ENCODE results near the gene COL4A1.

Gene COL4A1

GRCh38 chr13:110211046-110211445 lies 95.9 kb downstream of the COL4A1 start:
- 97% methylated on average over 9 of the region's 10 CpGs for WGBS (ENCODE audit: insufficient coverage)

GRCh38 chr13:110210604-110210985 lies 96.4 kb downstream of the COL4A1 start:
- Histone ChIP-seq H3K27me3 (replicated peaks in 2 of 5; ENCODE audit: control insufficient read depth in 4 of 5, insufficient read depth in 5 of 5, low read length in 4 of 5) (peaks cover 0 to 38% (median 4%) of the 10 kb centered on the region in 5 experiments), H3K4me1 (ENCODE audit: control extremely low read depth in 1 of 4, control insufficient read depth in 4 of 4, insufficient read depth in 4 of 4, low read length in 3 of 4) (no peaks in the 10 kb centered on the region), H3K9me3 (ENCODE audit: control extremely low read depth in 1 of 5, control insufficient read depth in 4 of 5, insufficient read depth in 2 of 5, low read depth in 1 of 5, low read length in 4 of 5) (no peaks in the 10 kb centered on the region), H3K36me3 (ENCODE audit: control insufficient read depth in 4 of 4, insufficient read depth in 4 of 4, low read length in 3 of 4) (no peaks in the 10 kb centered on the region), H3K4me3 (ENCODE audit: control insufficient read depth in 1 of 7, extremely low read depth in 1 of 7, insufficient read depth in 4 of 7, low read depth in 2 of 7, low read length in 6 of 7) (no peak overlapping the region), H3K27ac (ENCODE audit: insufficient read depth in 1 of 2, low read depth in 1 of 2, low read length in 2 of 2, poor library complexity in 1 of 2, severe bottlenecking in 2 of 2) (no peak overlapping the region)
- ChIA-PET POLR2A (no interaction called here), CTCF (no interaction called here)
- 97% methylated on average over 3 of the region's 3 CpGs for WGBS (ENCODE audit: insufficient coverage)
- no peak for DNase-seq

More at GRCh38 chr13:110211046-110211445, 95.9 kb downstream of the COL4A1 start:
- H3K4me3 ChIP-seq (ENCODE audit: control insufficient read depth in 1 of 7, extremely low read depth in 1 of 7, insufficient read depth in 4 of 7, low read depth in 2 of 7, low read length in 6 of 7), result no peak overlapping the region
- no peaks in the 10 kb centered on the region for H3K4me1 ChIP-seq (ENCODE audit: control extremely low read depth in 1 of 4, control insufficient read depth in 4 of 4, insufficient read depth in 4 of 4, low read length in 3 of 4)
- no peak for DNase-seq
- peaks cover 0 to 42% (median 4%) of the 10 kb centered on the region in 5 experiments for H3K27me3 ChIP-seq (replicated peaks in 2 of 5; ENCODE audit: control insufficient read depth in 4 of 5, insufficient read depth in 5 of 5, low read length in 4 of 5)
- ChIA-PET POLR2A (no interaction called here), CTCF (no interaction called here)
- no peaks in the 10 kb centered on the region for H3K9me3 ChIP-seq (ENCODE audit: control extremely low read depth in 1 of 5, control insufficient read depth in 4 of 5, insufficient read depth in 2 of 5, low read depth in 1 of 5, low read length in 4 of 5)
- H3K27ac ChIP-seq (ENCODE audit: insufficient read depth in 1 of 2, low read depth in 1 of 2, low read length in 2 of 2, poor library complexity in 1 of 2, severe bottlenecking in 2 of 2), result no peak overlapping the region
- H3K36me3 ChIP-seq (ENCODE audit: control insufficient read depth in 4 of 4, insufficient read depth in 4 of 4, low read length in 3 of 4), result no peaks in the 10 kb centered on the region

- no peak for DNase-seq
- WGBS (ENCODE audit: insufficient coverage), result 93% methylated on average over 10 of the region's 14 CpGs
- Histone ChIP-seq H3K9me3 (ENCODE audit: control extremely low read depth in 1 of 5, control insufficient read depth in 4 of 5, insufficient read depth in 2 of 5, low read depth in 1 of 5, low read length in 4 of 5) (no peaks in the 10 kb centered on the region), H3K4me1 (ENCODE audit: control extremely low read depth in 1 of 4, control insufficient read depth in 4 of 4, insufficient read depth in 4 of 4, low read length in 3 of 4) (no peaks in the 10 kb centered on the region), H3K27me3 (replicated peaks in 2 of 5; ENCODE audit: control insufficient read depth in 4 of 5, insufficient read depth in 5 of 5, low read length in 4 of 5) (peaks cover 0 to 35% (median 2%) of the 10 kb centered on the region in 5 experiments), H3K27ac (ENCODE audit: insufficient read depth in 1 of 2, low read depth in 1 of 2, low read length in 2 of 2, poor library complexity in 1 of 2, severe bottlenecking in 2 of 2) (no peak overlapping the region), H3K36me3 (ENCODE audit: control insufficient read depth in 4 of 4, insufficient read depth in 4 of 4, low read length in 3 of 4) (no peaks in the 10 kb centered on the region), H3K4me3 (ENCODE audit: control insufficient read depth in 1 of 7, extremely low read depth in 1 of 7, insufficient read depth in 4 of 7, low read depth in 2 of 7, low read length in 6 of 7) (no peak overlapping the region)
- ChIA-PET CTCF (no interaction called here), POLR2A (no interaction called here)
These were observed 96.9 kb downstream of the COL4A1 start for GRCh38 chr13:110209950-110210603.

GRCh38 chr13:110208116-110208515 lies 98.8 kb downstream of the COL4A1 start:
- Histone ChIP-seq H3K27ac (ENCODE audit: insufficient read depth in 1 of 2, low read depth in 1 of 2, low read length in 2 of 2, poor library complexity in 1 of 2, severe bottlenecking in 2 of 2) (no peak overlapping the region), H3K36me3 (ENCODE audit: control insufficient read depth in 4 of 4, insufficient read depth in 4 of 4, low read length in 3 of 4) (no peaks in the 10 kb centered on the region), H3K4me3 (ENCODE audit: control insufficient read depth in 1 of 7, extremely low read depth in 1 of 7, insufficient read depth in 4 of 7, low read depth in 2 of 7, low read length in 6 of 7) (no peak overlapping the region), H3K27me3 (replicated peaks in 2 of 5; ENCODE audit: control insufficient read depth in 4 of 5, insufficient read depth in 5 of 5, low read length in 4 of 5) (peaks cover 0 to 19% (median 2%) of the 10 kb centered on the region in 5 experiments), H3K4me1 (ENCODE audit: control extremely low read depth in 1 of 4, control insufficient read depth in 4 of 4, insufficient read depth in 4 of 4, low read length in 3 of 4) (no peaks in the 10 kb centered on the region), H3K9me3 (ENCODE audit: control extremely low read depth in 1 of 5, control insufficient read depth in 4 of 5, insufficient read depth in 2 of 5, low read depth in 1 of 5, low read length in 4 of 5) (no peaks in the 10 kb centered on the region)
- ChIA-PET POLR2A (no interaction called here), CTCF (no interaction called here)
- DNase-seq, result no peak
- WGBS (ENCODE audit: insufficient coverage), result 96% methylated on average over 9 of the region's 10 CpGs

- Histone ChIP-seq H3K36me3 (ENCODE audit: control insufficient read depth in 4 of 4, insufficient read depth in 4 of 4, low read length in 3 of 4) (no peaks in the 10 kb centered on the region), H3K4me3 (ENCODE audit: control insufficient read depth in 1 of 7, extremely low read depth in 1 of 7, insufficient read depth in 4 of 7, low read depth in 2 of 7, low read length in 6 of 7) (no peak overlapping the region), H3K9me3 (ENCODE audit: control extremely low read depth in 1 of 5, control insufficient read depth in 4 of 5, insufficient read depth in 2 of 5, low read depth in 1 of 5, low read length in 4 of 5) (no peaks in the 10 kb centered on the region), H3K4me1 (ENCODE audit: control extremely low read depth in 1 of 4, control insufficient read depth in 4 of 4, insufficient read depth in 4 of 4, low read length in 3 of 4) (no peaks in the 10 kb centered on the region), H3K27me3 (replicated peaks in 2 of 5; ENCODE audit: control insufficient read depth in 4 of 5, insufficient read depth in 5 of 5, low read length in 4 of 5) (peaks cover 0 to 19% (median 2%) of the 10 kb centered on the region in 5 experiments), H3K27ac (ENCODE audit: insufficient read depth in 1 of 2, low read depth in 1 of 2, low read length in 2 of 2, poor library complexity in 1 of 2, severe bottlenecking in 2 of 2) (no peak overlapping the region)
- WGBS (ENCODE audit: insufficient coverage), result no CpG with 5 or more reads among the region's 2 CpGs
- POLR2A ChIA-PET, result no interaction called here
- CTCF ChIA-PET, result no interaction called here
- no peak for DNase-seq
These were observed 100.0 kb downstream of the COL4A1 start for GRCh38 chr13:110206996-110207395.

GRCh38 chr13:110206185-110206584 lies 100.8 kb downstream of the COL4A1 start:
- Histone ChIP-seq H3K36me3 (ENCODE audit: control insufficient read depth in 4 of 4, insufficient read depth in 4 of 4, low read length in 3 of 4) (no peaks in the 10 kb centered on the region), H3K4me3 (ENCODE audit: control insufficient read depth in 1 of 7, extremely low read depth in 1 of 7, insufficient read depth in 4 of 7, low read depth in 2 of 7, low read length in 6 of 7) (no peak overlapping the region), H3K27me3 (replicated peaks in 2 of 5; ENCODE audit: control insufficient read depth in 4 of 5, insufficient read depth in 5 of 5, low read length in 4 of 5) (peaks cover 0 to 18% (median 2%) of the 10 kb centered on the region in 5 experiments), H3K9me3 (ENCODE audit: control extremely low read depth in 1 of 5, control insufficient read depth in 4 of 5, insufficient read depth in 2 of 5, low read depth in 1 of 5, low read length in 4 of 5) (no peaks in the 10 kb centered on the region), H3K27ac (ENCODE audit: insufficient read depth in 1 of 2, low read depth in 1 of 2, low read length in 2 of 2, poor library complexity in 1 of 2, severe bottlenecking in 2 of 2) (no peak overlapping the region), H3K4me1 (ENCODE audit: control extremely low read depth in 1 of 4, control insufficient read depth in 4 of 4, insufficient read depth in 4 of 4, low read length in 3 of 4) (no peaks in the 10 kb centered on the region)
- ChIA-PET POLR2A (no interaction called here), CTCF (no interaction called here)
- WGBS (ENCODE audit: insufficient coverage), result 96% methylated on average over 8 of the region's 8 CpGs
- DNase-seq, result no peak

GRCh38 chr13:110201114-110201513 lies 105.8 kb downstream of the COL4A1 start:
- WGBS (ENCODE audit: insufficient coverage), result 38% methylated on average over 1 of the region's 4 CpGs
- CTCF ChIA-PET, result no interaction called here
- no peak for DNase-seq
- Histone ChIP-seq H3K27me3 (replicated peaks in 2 of 5; ENCODE audit: control insufficient read depth in 4 of 5, insufficient read depth in 5 of 5, low read length in 4 of 5) (peaks cover 0 to 18% (median 5%) of the 10 kb centered on the region in 5 experiments), H3K4me1 (ENCODE audit: control extremely low read depth in 1 of 4, control insufficient read depth in 4 of 4, insufficient read depth in 4 of 4, low read length in 3 of 4) (no peaks in the 10 kb centered on the region), H3K9me3 (ENCODE audit: control extremely low read depth in 1 of 5, control insufficient read depth in 4 of 5, insufficient read depth in 2 of 5, low read depth in 1 of 5, low read length in 4 of 5) (no peaks in the 10 kb centered on the region), H3K4me3 (ENCODE audit: control insufficient read depth in 1 of 7, extremely low read depth in 1 of 7, insufficient read depth in 4 of 7, low read depth in 2 of 7, low read length in 6 of 7) (no peak overlapping the region), H3K27ac (ENCODE audit: insufficient read depth in 1 of 2, low read depth in 1 of 2, low read length in 2 of 2, poor library complexity in 1 of 2, severe bottlenecking in 2 of 2) (no peak overlapping the region), H3K36me3 (ENCODE audit: control insufficient read depth in 4 of 4, insufficient read depth in 4 of 4, low read length in 3 of 4) (no peaks in the 10 kb centered on the region)
- POLR2A ChIA-PET, result no interaction called here
